ENCODE results near the gene MUC5B. TPM values are rescaled to one million over a fixed set of nuclear protein-coding genes. Genes with fewer than 3 reads are reported as not detected.

MUC5B gene
- polyA plus RNA-seq, 5 donors, result 0.04 to 0.54 (median 0.37) TPM

DNA sequence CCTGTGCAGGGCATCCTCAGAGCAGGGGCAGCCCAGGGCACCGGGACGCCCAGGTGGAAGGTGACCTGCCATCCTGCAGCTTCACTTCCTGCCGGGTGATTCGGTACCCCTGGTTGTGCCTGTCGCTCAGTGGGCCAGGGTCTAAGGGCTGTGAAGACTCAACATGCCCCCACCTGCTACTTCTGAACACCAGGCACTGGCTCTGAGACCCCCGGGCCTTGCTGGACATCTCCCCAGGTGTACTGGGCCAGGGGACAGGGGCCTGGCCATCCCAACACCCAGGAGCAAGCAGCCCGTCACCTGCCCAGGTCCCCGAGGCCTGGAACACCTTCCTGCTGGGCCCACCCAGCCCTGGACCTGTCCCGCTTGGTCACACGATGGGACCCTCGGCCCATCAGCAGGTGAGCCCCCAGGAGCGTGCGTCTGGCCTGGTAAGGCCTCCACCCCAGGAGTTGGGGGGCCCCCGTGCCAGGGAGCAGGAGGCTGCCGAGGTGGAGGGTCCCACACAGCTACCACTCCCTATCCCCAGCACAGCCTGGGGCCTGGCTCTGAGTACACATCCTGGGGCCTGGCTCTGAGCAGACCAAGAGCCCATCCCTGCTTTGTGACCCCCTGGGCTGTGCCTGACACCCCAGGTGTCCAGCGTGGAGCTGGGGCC is 3.9 kb upstream of the MUC5B start:
- no peak for DNase-seq

DNA sequence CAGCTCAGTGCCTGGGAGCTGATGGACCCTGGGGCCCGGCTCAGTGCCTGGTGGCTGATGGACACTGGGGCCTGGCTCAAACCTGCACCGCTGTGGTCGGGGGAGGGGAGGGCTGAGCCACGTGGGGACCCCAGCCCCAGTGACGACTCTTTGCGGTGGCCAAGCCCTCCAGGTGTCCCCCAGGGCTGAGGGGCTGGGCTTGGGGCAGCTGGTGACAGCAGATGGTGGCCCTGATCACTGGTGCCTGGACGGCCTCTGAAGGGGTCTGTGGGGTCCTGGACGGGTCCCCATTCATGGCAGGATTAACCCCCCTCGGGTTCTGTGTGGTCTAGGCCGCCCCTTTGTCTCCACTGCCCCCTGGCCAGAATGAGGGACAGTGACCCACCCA is 3.4 kb upstream of the MUC5B start:
- no peak for DNase-seq

DNA sequence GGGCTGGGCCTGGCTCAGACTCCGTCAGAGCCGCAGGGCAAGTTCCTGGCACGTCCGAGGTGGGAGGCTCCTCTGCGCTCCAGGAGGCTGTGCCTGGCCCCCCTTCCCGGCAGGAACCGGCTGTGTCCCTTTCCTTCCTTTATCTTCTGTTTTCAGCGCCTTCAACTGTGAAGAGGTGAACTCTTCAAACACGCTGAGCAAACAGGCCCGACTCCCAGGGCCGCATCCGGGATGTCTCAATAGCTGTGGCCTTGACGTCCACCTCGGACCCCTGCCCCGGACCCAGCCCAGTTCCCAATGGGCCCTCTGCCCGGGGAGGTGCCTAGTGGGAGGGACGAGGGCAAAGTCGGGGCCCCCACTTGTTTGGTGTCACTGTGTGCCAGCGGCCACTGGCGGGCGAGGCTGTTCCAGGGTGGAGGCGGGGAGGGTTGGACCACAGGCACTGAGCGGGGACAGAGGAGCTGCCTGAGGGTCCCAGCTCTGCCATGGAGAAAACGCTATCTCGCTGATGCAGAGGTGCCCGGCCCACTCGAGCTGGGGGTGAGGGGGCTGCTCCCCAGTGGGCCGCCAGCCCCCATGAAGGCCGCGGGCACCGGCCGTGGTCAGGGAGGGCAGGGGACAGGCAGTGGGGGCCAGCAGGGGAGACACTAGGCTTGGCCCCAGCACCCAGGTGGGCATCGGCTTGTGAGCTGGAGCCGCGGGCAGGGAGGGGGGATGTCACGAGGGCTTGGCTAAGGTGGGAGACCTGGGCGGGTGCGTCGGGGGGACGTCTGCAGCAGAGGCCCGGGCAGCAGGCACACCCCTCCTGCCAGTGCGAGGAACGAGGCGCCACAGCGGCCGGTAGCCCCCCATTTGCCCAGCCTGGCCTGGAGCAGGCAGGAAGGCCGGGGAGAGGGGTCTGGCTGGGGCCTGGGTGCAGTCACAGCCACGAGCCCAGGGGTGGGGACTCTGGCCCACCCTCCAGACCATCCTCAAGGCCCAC is 2.7 kb upstream of the MUC5B start:
- peak; percentile 15 to 17 for DNase-seq

DNA sequence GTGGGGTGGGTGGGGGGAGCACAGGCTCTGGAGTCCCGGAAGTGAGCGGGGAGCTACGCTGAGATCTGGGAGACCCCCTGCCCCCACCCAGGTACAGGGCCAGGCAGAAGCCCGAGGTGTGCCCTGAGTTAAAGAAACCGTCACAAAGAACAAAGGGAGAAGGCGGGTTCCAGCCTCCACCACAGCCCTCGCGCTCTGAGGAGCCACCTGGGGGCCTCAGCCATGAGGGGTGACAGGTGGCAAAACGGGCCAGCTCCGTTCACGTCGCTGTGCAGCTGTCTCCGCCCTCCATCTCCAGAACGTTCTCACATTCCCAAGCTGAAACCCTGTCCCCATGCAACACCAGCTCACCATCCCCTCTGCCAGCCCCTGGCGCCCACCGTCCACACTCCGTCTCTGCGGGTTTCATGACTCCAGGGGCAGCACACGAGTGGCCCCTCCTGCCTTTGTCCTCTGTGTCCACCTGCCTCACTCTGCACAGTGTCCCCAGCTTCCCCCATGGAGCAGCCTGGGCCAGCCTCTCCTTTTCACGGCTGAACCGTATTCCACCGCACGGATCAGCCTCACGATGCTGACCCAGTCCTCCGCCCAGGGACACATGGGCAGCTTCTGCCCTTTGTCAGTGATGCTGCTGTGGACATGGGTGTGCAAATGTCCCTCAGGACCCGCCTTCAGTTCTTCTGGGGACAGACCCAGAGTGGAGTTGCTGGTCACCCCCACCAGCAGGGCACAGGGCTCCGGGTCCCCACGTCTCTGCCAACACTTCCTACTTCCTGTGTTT is 1.7 kb upstream of the MUC5B start:
- no peak for DNase-seq

DNA sequence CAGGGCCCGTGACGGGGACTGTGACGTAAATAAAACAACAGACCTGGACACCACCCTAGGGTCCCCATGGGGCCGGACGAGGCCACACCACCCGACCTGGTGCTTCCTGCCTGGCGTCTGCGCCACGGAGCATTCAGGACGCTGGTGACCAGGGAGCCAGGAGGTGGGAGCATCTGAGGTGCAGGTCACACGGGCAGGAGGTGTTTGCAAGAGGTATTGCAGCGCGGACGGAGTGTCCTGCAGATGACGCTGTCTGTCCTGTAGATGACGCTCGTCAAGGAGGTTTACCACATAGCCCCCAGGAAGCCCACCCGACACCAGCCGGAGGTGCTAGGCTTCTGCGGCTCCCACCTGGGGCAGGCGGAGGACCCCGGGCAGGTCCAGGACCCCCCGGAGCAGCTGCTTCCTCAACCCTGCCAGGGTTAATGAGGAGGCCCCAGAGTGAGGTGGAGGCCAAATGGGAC is 986 bp upstream of the MUC5B start:
- DNase-seq, result no peak

DNA sequence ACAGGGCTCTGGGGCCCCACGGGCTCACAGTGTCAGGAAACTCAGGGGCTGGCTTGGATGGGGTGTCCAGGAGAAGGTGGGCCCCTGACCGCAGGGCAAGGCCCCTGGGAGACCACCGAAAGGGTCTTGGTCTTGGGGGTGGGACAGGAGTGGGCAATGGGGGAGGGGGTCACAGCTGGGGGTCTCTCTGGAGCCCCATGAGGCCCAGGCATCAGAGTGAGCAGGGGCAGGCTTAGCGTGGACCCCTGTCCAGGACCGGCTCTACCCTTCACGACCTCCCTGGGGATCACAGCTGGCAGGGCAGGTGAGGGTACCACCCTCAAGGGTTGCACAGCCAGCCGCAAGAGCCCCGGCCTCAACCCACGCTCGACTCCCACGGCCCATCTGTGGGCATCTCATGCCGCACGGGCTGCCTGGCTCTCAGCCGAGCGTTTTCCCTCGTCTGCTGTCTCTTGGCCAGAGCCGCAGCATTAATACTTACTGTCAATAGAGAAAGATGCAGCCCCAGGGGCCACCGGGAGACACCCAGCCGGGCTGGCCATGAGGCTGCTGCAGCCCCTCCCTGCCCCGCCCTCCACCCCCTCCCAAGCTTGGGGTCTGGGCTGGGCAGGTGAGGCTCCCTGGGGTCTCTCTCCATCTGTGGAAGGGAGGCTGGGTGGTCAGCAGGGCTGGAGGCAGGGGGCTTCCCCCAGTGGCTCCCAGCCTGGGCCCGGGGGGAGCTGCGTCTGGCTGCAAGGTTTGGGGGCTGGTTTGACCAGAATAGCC is 662 bp downstream of the MUC5B start:
- DNase-seq, result no peak

DNA sequence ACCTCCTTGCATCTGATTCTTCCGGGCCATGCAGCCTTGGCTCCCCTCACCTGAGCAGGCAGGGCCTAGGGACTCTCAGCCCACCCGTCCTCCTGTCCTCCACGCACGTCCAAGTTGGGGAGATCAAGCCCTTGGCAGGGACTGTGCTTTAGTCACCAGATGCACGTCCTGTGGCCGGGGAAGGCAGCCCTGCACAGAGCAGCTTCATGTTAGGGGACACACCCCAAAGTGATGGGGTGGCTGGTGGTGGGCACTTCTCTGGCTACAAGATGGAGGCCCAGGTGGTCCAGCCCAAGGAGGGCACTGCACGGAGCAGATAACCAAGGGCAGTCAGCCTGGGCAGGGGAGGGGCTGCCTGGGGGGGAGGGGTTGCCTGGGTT is 1.2 kb downstream of the MUC5B start:
- DNase-seq, result no peak

DNA sequence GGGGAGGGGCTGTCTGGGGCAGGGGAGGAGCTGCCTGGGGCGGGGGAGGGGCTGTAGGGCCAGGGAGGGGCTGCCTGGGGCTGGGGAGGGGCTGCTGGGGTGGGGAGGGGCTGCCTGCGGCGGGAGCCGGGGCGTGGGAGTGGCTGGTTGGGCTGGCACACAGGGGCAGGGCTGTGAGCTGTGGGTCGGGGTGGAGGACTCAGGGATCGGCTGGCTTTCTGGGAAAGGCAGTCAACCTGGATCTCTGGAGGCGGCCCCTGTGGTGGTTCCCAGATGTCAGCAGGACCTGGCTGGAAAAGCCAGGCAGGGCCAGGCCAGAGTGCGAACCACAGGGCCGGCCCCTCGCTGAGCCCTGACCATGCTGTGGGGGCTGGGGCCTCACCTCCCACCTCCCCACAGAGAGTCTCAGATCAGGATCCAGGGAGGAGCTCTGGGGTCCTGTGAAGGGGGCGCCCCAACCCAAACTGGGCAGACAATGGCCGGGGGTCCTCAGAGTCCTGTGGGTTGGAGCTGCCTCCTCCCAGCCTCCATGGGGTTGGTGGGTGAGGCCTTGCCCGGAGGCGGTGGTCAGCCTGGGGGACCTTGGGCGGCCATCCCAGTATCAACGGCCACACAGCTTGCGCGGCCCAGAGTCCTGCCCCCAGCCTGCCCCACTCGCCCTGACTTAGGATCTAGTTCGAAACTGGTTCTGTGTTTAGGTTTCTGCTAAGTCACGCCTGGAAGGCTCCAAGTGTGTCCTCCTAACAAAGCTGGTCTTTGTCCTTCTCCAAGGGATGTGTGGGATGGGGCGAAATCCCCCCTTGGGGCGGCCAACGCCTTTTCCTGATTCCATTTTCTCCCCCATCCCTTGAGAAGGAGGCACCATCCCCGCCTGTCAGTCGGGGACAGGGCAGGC is 1.9 kb downstream of the MUC5B start:
- no peak for DNase-seq

DNA sequence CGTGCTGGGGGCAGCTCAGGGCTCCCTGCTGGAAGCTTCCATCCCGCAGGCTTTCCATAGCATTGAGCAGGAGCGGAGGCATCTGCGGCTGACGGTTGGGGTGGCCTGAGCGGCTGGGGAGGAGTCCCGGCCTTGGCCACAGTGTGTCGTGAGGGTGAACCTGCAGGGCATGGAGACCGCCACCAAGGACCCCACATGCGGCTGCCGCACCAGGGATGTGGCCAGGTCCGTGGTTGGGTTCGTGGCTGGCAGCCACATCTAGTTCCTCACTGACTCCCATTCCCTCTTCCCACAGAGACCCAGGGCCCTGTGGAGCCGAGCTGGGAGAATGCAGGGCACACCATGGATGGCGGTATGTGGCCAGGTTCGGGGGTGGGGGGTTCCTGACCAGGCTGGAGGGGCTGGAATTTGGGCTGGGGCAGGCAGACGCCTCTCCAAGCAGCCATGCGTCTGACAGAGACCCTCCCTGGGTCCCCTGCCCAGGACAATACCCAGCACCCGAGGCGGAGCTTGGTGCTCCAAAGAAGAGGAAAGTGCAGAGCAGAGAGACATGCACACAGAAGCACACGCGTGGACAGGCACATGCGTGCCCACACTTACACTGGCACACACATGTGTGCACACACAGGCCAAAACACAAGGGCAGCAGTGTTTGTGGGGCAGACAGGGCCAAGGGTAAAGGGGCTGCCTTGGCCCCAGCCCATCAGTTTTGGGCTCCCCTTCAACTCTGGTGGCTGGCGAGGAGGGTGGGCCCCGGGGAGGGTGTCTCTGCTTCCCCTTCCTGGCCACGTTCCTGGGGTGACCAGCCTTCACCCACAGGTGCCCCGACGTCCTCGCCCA is 2.7 kb downstream of the MUC5B start:
- DNase-seq, result no peak

DNA sequence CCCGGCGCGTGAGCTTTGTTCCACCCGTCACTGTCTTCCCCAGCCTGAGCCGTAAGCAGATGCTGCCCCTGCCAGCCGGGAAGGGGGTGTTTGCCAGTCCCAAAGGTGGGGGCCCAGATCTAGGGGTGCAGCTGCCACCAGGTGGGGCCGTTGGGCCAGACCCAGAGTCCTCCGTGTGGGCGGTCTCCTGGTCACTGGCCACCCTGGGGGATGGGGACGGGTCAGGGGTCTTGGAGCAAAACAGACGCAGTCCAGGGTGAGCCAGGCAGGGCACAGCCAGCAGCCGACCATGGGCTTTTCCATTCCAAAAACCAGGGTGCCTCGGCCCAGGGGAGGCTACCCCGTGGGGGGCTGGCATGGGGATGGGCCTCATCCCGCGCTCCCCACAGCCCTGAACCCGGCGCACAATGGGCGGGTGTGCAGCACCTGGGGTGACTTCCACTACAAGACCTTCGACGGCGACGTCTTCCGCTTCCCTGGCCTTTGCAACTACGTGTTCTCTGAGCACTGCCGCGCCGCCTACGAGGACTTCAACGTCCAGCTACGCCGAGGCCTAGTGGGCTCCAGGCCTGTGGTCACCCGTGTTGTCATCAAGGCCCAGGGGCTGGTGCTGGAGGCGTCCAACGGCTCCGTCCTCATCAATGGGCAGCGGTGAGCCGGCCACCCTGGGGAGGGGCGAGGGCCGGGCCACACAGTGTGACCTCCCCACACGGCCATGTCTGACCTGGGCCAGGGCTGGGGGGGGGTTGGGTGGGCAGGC is 3.5 kb downstream of the MUC5B start:
- DNase-seq, result no peak

DNA sequence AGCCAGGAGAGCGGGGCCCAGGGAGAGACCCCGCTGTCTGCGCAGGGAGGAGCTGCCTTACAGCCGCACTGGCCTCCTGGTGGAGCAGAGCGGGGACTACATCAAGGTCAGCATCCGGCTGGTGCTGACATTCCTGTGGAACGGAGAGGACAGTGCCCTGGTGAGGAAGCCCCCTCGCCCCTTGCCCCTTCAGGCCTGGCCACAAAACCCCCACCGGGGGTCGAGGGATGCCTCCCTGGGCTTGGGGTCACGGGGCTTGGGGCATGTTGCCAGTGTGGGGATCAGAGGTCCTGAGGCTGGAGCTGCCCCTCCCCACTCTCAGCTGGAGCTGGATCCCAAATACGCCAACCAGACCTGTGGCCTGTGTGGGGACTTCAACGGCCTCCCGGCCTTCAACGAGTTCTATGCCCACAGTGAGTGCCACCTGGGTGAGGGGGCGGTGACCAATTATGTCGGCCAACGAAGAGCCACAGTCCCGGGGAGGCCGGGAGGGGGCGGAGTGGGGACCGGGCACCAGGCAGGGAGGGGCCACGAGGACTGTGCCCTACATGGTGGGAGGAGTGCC is 4.2 kb downstream of the MUC5B start:
- no peak for DNase-seq

DNA sequence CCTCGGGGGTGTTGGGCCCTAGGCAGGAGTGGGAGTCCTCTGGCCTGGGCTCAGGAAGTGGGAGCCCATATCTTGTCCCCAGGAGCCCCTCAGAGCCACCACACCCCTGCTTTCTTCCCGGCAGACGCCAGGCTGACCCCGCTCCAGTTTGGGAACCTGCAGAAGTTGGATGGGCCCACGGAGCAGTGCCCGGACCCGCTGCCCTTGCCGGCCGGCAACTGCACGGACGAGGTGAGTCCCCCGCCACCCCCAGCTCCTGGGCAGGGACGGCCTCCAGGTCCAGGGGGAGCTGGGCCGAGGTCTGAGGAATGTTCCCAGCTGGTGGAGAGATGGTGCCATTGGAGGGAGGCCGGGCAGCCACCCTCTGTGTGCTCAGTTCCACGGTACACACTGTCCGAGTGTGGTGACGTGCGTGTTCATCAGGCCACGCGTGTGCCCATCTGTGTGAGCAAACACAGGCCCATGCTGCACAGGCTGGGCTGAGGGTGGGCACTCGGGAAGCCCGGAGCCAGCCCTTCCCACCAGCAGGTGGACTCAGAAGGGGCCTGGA is 4.8 kb downstream of the MUC5B start:
- no peak for DNase-seq

DNA sequence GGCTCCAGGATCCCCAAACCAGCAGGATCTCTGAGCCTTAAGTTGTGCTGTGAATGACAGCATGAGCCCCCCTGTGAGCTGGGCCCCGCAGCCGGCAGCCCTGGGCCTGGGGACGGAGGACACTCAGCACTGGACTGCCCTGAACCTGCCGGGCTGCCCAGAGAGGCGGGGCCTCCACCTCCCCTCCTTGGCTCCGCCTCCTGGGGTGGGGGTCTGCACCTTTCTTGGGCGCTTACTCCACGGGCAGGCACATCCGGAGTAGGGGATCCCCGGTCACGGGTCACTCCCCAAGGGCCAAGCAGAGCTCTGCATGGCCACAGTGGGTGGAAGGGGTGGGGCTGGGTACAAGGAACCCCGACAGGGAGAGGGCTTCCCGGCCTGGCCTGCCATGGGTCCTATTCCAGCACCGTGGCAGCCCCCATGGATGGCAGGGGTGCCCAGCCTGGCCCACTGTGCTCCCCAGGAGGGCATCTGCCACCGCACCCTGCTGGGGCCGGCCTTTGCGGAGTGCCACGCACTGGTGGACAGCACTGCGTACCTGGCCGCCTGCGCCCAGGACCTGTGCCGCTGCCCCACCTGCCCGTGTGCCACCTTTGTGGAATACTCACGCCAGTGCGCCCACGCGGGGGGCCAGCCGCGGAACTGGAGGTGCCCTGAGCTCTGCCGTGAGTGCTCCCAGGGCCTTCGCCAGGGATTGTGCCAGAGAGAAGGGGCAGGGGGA is 5.4 kb downstream of the MUC5B start:
- DNase-seq, result no peak

DNA sequence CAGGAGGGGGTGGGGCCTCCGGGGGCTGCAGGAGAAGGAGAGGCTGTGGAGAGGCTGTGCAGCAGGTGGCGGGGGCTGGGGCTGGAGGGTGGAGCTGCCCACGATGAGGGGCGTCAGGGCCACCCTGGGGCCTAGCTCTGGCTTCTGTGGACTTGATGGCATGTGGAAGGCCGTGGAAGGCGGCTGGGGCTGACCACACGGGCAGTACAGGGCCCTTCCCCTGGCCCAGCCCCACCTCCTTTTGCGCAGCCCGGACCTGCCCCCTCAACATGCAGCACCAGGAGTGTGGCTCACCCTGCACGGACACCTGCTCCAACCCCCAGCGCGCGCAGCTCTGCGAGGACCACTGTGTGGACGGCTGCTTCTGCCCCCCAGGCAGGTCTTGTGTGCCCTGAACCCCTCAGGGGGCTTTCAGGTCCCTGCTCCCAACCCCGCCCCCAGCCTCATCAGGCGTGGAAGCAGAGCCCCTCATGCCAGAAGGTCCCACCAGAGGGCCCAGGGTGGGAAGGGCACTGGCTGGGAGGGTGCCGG is 6.1 kb downstream of the MUC5B start:
- no peak for DNase-seq

DNA sequence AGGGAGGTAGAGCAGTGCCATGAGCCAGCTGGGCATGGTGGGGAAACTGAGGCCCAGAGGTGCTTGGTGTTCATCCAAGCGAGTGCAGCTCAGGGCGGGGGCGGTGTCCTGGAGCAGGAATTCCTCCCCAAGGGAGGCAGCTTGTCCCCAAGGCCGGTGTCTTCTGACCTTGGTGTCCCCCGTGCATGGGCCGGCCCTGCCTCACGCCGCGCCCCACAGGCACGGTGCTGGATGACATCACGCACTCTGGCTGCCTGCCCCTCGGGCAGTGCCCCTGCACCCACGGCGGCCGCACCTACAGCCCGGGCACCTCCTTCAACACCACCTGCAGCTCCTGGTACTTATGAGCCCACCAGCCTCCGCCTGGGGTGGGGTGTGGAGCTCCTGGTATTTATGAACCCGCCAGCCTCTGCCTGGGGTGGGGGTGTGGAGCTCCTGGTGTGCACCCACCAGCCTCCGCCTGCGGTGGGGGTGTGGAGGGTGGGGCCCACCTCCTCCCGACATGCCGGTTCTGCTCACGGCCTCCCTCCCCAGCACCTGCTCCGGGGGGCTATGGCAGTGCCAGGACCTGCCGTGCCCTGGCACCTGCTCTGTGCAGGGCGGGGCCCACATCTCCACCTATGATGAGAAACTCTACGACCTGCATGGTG is 6.7 kb downstream of the MUC5B start:
- DNase-seq, result no peak

DNA sequence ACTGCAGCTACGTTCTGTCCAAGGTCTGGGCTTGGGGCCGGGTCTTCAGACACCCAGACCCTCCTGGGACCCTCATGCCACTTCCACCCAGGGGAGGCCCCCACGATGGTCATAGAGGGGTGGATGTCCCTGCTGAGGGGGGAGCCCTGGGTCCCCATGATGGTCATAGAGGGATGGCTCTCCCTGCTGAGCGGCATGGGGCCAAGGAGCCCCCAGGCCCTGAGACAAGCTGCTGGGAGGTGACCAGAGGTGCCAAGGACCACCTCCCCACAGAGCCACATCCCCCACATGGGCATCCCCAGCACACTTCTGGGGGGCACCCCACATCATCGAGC is 7.2 kb downstream of the MUC5B start:
- no peak for DNase-seq
